ENCODE measurements around the gene CHRDL2. TPM values are rescaled to one million over a fixed set of nuclear protein-coding genes. Genes with fewer than 3 reads are reported as not detected.

Gene CHRDL2
- total RNA-seq, 1 experiment from 2014 or later = 7.7 TPM

DNA sequence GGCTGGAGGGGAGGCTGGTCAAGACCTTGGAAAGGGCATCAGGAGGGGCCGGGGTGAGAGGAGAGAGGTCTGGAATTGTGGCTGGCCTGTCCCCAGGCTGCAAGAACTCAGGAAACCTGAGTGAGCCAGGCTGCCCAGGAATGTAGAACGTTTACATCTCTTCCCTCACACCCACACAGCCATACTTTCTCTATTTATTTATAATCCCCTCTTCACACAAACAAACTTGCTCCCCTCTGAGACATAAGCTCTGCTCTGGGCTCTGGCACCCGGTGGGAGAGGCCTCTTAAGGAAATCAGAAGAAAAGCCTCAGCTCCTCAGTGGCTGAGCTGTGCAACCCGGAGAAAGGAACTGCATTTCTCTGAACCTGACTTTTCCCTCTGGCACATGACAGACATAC is 5.5 kb downstream of the CHRDL2 start:
- no TSS peak for BruUV-seq (replicated peaks)
- Histone ChIP-seq H3K4me3 (ENCODE audit: low read depth, low read length, poor library complexity, severe bottlenecking) (no peak overlapping the region), H3K9me3 (ENCODE audit: low read depth, low read length, poor library complexity, severe bottlenecking) (no peaks in the 10 kb centered on the region), H3K27me3 (replicated peaks; ENCODE audit: insufficient read depth, low read depth, low read length, poor library complexity) (peaks cover 29% of the 10 kb centered on the region), H3K27ac (ENCODE audit: low read depth, low read length, poor library complexity, severe bottlenecking) (no peak overlapping the region), H3K4me1 (ENCODE audit: insufficient read depth, low read length, poor library complexity, severe bottlenecking) (no peaks in the 10 kb centered on the region), H3K36me3 (ENCODE audit: insufficient read depth, low read length, poor library complexity, severe bottlenecking) (no peaks in the 10 kb centered on the region)
- ChIA-PET CTCF (interaction anchor here (1.2 to 2.5 kb wide), 3 partner anchors 9 to 24 kb away, joined by 8 to 34 read pairs (median 17); no protein-coding TSS in a partner anchor), POLR2A (ENCODE audit: low non-redundant PET) (no interaction called here)
- intact Hi-C loops (cut with micrococcal nuclease; ENCODE audit: unreplicated experiment) = no loop called here
- TF ChIP-seq, protein P1, sequence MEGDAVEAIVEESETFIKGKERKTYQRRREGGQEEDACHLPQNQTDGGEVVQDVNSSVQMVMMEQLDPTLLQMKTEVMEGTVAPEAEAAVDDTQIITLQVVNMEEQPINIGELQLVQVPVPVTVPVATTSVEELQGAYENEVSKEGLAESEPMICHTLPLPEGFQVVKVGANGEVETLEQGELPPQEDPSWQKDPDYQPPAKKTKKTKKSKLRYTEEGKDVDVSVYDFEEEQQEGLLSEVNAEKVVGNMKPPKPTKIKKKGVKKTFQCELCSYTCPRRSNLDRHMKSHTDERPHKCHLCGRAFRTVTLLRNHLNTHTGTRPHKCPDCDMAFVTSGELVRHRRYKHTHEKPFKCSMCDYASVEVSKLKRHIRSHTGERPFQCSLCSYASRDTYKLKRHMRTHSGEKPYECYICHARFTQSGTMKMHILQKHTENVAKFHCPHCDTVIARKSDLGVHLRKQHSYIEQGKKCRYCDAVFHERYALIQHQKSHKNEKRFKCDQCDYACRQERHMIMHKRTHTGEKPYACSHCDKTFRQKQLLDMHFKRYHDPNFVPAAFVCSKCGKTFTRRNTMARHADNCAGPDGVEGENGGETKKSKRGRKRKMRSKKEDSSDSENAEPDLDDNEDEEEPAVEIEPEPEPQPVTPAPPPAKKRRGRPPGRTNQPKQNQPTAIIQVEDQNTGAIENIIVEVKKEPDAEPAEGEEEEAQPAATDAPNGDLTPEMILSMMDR (conservative IDR thresholded peaks at IDR 0.05; ENCODE audit: low read depth, low read length) = no peak
- TF ChIP-seq EZH2 (IDR thresholded peaks at IDR 0.05; ENCODE audit: borderline replicate concordance, low read depth, low read length, poor library complexity, severe bottlenecking) = no peak
- no peak for DNase-seq (ENCODE audit: low spot score)

DNA sequence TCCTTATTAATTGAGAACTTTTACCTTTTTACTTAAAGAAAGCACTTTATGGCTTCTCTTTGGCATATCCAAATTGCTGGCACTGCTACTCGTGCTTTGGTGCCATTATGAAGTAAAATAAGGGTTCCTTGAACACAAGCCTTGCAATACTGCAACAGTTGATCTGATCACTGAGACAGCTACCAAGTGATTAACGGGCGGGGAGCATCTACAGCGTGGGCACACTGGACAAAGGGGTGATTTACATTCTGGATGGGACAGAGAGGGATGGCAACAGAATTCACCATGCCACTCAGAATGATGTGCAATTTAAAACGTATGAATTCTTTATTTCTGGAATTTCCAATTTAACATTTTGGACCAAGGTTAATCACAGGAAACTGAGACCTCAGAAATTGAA is 7.7 kb downstream of the CHRDL2 start:
- no peaks in the 10 kb centered on the region for H3K36me3 ChIP-seq (ENCODE audit: insufficient read depth, low read length, poor library complexity, severe bottlenecking)
- no peak overlapping the region for H3K27ac ChIP-seq (ENCODE audit: low read depth, low read length, poor library complexity, severe bottlenecking)
- BruUV-seq (replicated peaks) = no TSS peak
- H3K4me3 ChIP-seq (ENCODE audit: low read depth, low read length, poor library complexity, severe bottlenecking) = no peak overlapping the region
- H3K4me1 ChIP-seq (ENCODE audit: insufficient read depth, low read length, poor library complexity, severe bottlenecking) = no peaks in the 10 kb centered on the region
- H3K9me3 ChIP-seq (ENCODE audit: low read depth, low read length, poor library complexity, severe bottlenecking) = no peaks in the 10 kb centered on the region
- intact Hi-C loops (cut with micrococcal nuclease; ENCODE audit: unreplicated experiment) = no loop called here
- POLR2A ChIA-PET (ENCODE audit: low non-redundant PET) = no interaction called here
- DNase-seq (ENCODE audit: low spot score) = no peak
- TF ChIP-seq, protein P1 (conservative IDR thresholded peaks at IDR 0.05; ENCODE audit: low read depth, low read length) = no peak
- TF ChIP-seq EZH2 (IDR thresholded peaks at IDR 0.05; ENCODE audit: borderline replicate concordance, low read depth, low read length, poor library complexity, severe bottlenecking) = no peak
- H3K27me3 ChIP-seq (replicated peaks; ENCODE audit: insufficient read depth, low read depth, low read length, poor library complexity) = peaks cover 7% of the 10 kb centered on the region
- CTCF ChIA-PET = no interaction called here

DNA sequence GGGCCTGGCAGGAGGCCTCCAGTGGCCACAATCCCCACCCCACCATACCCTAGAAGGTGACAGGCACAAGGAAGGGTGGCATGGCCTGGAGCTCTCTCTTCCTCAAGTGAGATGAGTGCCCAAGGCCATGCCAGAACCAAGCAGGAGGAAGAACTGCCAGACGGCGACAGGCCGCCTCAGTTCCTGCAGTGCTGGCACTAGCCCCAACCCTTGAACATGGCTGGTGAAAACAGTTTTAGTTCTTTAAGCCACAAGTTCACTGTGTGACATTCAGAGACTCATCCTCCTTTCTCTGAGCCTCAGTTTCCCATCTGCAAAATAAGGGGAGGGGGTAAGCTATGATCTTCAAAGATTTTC is 9.8 kb downstream of the CHRDL2 start:
- TF ChIP-seq EZH2 (IDR thresholded peaks at IDR 0.05; ENCODE audit: borderline replicate concordance, low read depth, low read length, poor library complexity, severe bottlenecking) = no peak
- TF ChIP-seq, protein P1 (conservative IDR thresholded peaks at IDR 0.05; ENCODE audit: low read depth, low read length) = no peak
- no peak for DNase-seq (ENCODE audit: low spot score)
- H3K36me3 ChIP-seq (ENCODE audit: insufficient read depth, low read length, poor library complexity, severe bottlenecking) = no peaks in the 10 kb centered on the region
- BruUV-seq (replicated peaks) = no TSS peak
- CTCF ChIA-PET = interaction anchor here (2.0 kb wide), 1 partner anchor 19 kb away, joined by 8 read pairs; no protein-coding TSS in a partner anchor
- POLR2A ChIA-PET (ENCODE audit: low non-redundant PET) = no interaction called here
- H3K27me3 ChIP-seq (replicated peaks; ENCODE audit: insufficient read depth, low read depth, low read length, poor library complexity) = no peaks in the 10 kb centered on the region
- H3K27ac ChIP-seq (ENCODE audit: low read depth, low read length, poor library complexity, severe bottlenecking) = no peak overlapping the region
- intact Hi-C loops (cut with micrococcal nuclease; ENCODE audit: unreplicated experiment) = no loop called here
- no peak overlapping the region for H3K4me3 ChIP-seq (ENCODE audit: low read depth, low read length, poor library complexity, severe bottlenecking)
- no peaks in the 10 kb centered on the region for H3K4me1 ChIP-seq (ENCODE audit: insufficient read depth, low read length, poor library complexity, severe bottlenecking)
- no peaks in the 10 kb centered on the region for H3K9me3 ChIP-seq (ENCODE audit: low read depth, low read length, poor library complexity, severe bottlenecking)

Data from A673 (cell line).